ENCODE results near the gene FAIM2.

The FAIM2 gene

DNA sequence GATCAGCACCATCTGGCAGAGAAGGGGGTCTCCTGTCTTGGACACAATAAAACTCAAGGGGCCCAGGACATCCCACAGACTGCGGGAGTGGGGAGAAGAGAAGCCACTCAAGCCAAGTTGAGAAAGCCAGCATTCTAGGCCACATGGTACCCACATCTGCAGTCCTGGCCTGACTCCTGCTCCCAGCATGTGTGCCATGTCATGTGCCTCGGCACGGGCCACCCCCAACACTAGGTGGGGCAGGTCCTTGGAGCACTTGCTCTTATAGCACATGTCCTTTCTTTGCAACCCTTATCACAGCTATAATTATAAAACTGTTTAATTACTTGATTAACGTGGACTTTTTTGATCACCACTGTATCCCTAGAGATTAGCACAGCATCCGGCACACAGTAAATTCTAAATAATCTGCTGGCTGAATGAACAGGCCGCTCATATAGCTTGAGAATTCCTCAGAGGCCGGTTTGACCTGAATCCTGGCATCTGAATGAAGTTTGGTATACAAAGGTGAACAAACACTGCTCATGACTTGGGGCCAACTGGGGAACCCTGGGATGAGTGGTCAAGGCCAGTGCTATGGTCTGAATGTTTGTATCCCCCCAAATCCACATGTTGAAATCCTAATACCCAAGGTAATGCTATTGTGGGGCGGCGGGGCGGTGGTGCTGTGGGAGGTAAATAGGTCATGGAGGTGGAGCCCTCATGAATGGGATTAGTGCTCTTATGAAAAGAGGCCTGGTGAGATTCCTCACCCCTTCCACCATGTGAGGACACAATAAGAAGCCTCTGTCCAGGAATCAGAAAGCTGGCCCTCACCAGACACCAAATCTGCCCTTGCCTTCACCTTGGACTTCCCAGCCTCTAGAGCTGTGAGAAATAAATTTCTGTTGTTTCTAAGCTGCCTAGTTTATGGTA lies 82.1 kb downstream of the FAIM2 start:
- no peak for DNase-seq

DNA sequence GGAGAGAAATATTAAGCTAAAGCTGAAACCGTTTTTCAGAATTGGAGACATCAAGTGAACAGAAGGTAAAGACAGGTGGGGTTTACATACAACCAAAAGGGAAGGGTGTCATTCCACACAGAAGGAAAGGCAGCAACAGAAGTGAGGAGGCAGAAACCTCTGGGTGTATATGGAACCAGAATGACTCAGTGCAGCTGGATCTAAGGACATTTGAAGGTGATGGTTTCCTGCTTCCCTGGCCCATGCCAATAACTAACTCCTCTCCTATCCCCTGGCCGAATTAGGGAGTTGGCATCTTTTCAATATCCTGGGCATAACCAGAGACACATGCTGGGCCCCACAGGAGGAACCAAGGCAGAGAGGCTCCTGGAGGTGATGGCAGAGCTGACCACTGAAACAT lies 83.9 kb downstream of the FAIM2 start:
- no peak for DNase-seq

DNA sequence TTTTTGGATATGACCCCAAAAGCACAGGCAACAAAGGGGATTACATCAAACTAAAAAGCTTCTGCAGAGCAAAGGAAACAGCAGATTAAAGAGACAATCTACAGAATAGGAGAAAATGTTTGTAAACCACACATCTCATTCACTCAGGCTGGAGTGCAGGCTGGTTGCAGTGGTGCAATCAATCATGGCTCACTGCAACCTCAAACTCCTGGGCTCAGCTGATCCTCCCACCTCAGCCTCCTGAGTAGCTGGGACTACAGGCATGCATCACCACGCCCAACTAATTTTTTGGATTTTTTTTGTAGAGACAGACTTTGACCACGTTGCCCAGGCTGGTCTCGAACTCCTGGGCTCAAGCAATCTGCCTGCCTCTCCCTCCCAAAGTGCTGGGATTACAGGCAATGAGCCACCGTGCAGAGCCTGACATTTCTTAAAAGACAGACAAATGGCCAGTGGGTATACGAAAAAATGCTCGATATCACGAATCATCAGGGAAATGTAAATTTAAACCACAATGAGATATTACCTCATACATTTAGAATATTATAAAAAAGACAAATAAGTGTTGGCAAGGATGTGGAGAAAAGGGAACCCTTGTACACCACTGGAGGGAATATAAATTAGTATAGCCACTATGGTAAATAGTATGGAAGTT lies 85.3 kb downstream of the FAIM2 start:
- no peak for DNase-seq

Measured in NCI-H2029 treated with DMSO at 0.1 percent for 48 hours (cell line).